OCI-LY3 (cell line): Measurements from ENCODE around the gene ZFYVE28.

ENCODE experiments used
- H2AFZ ChIP-seq: fragments of 200-600, 300-600 bp; shearing (Covaris generic); 2 replicates; pipeline ENCODE4 v1.6.0; 2014; ENCODE audit warnings: antibody characterized with exemption, low read depth, low read length
- H3K27ac ChIP-seq: fragments of 200-600, 300-600 bp; sonication (generic); 2 replicates; pipeline ENCODE4 v1.5.1; 2014; ENCODE audit warnings: mild to moderate bottlenecking, low read length, moderate library complexity, mixed read lengths
- H3K27me3 ChIP-seq: fragments of 200-600, 300-600 bp; sonication (generic); 2 replicates; pipeline ENCODE4 v1.6.1; 2014; ENCODE audit warnings: low read depth, low read length, mixed read lengths
- H3K36me3 ChIP-seq: fragments of 200-600, 300-600 bp; sonication (generic); replicated peaks from 2 replicates; pipeline ENCODE3; 2014; ENCODE audit warnings: low read depth, low read length, mixed read lengths
- H3K4me1 ChIP-seq: fragments of 300-600, 200-600 bp; sonication (generic); 2 replicates; pipeline ENCODE4 v1.6.1; 2014; ENCODE audit warnings: low read length, mixed read lengths
- H3K4me2 ChIP-seq: fragments of 200-600, 300-600 bp; sonication (generic); 2 replicates; pipeline ENCODE4 v1.6.1; 2014; ENCODE audit warnings: low read length, mixed read lengths
- H3K4me3 ChIP-seq: fragments of 300-600, 200-600 bp; sonication (generic); 2 replicates; pipeline ENCODE4 v1.5.1; 2014; ENCODE audit warnings: antibody characterized with exemption, mild to moderate bottlenecking, low read length, moderate library complexity
- H3K79me2 ChIP-seq: fragments of 300-600, 200-600 bp; shearing (Covaris generic); 2 replicates; pipeline ENCODE4 v1.6.1; 2014; ENCODE audit warnings: mild to moderate bottlenecking, low read length, mixed read lengths
- H3K9ac ChIP-seq: fragments of 300-600, 200-600 bp; shearing (Covaris generic); 2 replicates; pipeline ENCODE4 v1.6.0; 2014; ENCODE audit warnings: mild to moderate bottlenecking, low read length, moderate library complexity
- H3K9me3 ChIP-seq: fragments of 200-600, 300-600 bp; shearing (Covaris generic); 2 replicates; pipeline ENCODE4 v1.6.1; 2014; ENCODE audit warnings: low read length, mixed read lengths; ENCODE audit not compliant: insufficient read depth
- H4K20me1 ChIP-seq: fragments of 200-600, 300-600 bp; sonication (generic); 2 replicates; pipeline ENCODE4 v1.6.1; 2016; ENCODE audit warnings: low read length, mixed read lengths; ENCODE audit not compliant: insufficient read depth
- EZH2phosphoT487 ChIP-seq: fragments of 200-600 bp; shearing (Covaris generic); IDR thresholded peaks from 2 replicates; pipeline ENCODE4 v1.6.1; 2018; ENCODE audit warnings: antibody characterized with exemption, mixed run types, low read depth
- TF ChIP-seq, protein P1 (sequence below): fragments of 200-600, 300-600 bp; sonication (generic); IDR thresholded peaks from 2 replicates; pipeline ENCODE4 v1.5.1; 2014; ENCODE audit warnings: antibody characterized with exemption, low read length, low read depth

Gene ZFYVE28

DNA sequence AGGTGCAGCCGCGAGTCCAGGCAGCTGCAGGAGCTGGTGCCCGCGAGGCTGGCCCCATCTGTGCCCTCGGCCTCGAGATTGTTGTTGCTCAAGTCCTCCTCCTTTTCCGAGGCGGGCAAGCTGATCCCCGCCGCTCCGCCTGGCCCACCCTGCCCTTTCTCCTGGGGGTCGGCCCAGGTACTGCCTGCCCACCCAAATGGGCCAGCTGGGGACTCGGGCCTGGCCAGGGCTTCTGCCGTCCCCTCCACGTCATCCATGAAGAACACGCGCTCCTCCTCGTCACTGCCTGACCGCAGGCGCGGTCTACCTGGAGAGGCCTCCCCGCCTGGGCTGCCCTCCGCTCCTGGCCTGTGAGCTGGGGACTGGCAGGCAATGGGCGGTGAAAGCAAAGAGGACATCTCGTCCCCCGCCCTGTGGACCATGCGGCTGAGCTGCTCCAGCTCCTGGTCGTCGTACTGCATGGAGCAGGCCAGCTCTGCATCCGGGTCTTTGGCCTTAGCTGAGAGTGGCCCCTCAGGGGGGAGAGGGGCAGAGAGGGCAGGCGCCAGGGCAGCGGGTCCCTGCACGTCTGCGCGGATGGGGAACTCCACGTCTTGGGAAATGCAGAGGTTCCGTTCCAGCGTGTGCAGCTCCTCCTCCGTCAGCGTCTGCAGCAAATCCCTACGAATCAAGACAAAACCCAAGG is 113.4 kb downstream of the ZFYVE28 start:
- Histone ChIP-seq H3K9ac (no peak overlapping the region), H3K36me3 (no peaks in the 10 kb centered on the region), H2AFZ (no peak overlapping the region), H3K9me3 (no peaks in the 10 kb centered on the region), H3K4me1 (0 out of 2 replicates have a peak, but pooled peaks cover 4% of the 10 kb centered on the region), H3K79me2 (no peaks in the 10 kb centered on the region), H3K4me2 (no peak overlapping the region), H3K27ac (no peak overlapping the region), H3K4me3 (no peak overlapping the region), H4K20me1 (no peaks in the 10 kb centered on the region), H3K27me3 (no peaks in the 10 kb centered on the region)
- TF ChIP-seq EZH2phosphoT487 = no peak
- TF ChIP-seq, protein P1, sequence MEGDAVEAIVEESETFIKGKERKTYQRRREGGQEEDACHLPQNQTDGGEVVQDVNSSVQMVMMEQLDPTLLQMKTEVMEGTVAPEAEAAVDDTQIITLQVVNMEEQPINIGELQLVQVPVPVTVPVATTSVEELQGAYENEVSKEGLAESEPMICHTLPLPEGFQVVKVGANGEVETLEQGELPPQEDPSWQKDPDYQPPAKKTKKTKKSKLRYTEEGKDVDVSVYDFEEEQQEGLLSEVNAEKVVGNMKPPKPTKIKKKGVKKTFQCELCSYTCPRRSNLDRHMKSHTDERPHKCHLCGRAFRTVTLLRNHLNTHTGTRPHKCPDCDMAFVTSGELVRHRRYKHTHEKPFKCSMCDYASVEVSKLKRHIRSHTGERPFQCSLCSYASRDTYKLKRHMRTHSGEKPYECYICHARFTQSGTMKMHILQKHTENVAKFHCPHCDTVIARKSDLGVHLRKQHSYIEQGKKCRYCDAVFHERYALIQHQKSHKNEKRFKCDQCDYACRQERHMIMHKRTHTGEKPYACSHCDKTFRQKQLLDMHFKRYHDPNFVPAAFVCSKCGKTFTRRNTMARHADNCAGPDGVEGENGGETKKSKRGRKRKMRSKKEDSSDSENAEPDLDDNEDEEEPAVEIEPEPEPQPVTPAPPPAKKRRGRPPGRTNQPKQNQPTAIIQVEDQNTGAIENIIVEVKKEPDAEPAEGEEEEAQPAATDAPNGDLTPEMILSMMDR = no peak

DNA sequence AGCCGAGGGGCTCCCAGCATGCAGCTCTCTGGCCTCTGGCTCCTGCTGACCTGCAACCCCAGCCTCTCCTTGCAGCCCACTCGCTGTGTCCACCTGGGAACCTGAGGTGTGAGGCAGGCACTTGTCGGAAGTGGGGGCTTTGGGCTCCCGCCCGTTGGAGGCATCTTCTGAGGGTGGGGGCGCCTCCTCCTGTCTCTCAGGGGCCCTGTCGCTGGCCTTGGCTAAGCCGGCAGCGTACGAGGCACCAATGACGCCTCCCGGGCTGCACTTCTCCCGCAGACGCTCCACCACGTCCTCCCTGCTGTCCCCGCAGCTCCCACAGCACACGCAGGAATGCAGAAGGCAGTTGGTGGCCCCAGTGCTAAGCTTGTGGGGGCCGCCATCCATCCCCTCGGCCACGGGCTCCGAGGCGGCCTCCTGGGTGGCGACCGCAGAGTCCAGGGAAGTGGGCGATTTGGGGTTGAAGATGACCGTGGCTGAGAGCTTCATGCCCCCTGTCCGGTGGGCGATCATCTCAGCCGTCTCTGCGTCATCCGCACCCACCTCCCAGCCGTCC is 114.0 kb downstream of the ZFYVE28 start:
- TF ChIP-seq EZH2phosphoT487 = no peak
- TF ChIP-seq, protein P1 = no peak
- Histone ChIP-seq H3K79me2 (no peaks in the 10 kb centered on the region), H3K27ac (no peak overlapping the region), H3K4me2 (no peak overlapping the region), H3K9ac (no peak overlapping the region), H3K4me3 (no peak overlapping the region), H3K36me3 (no peaks in the 10 kb centered on the region), H3K9me3 (no peaks in the 10 kb centered on the region), H3K4me1 (0 out of 2 replicates have a peak, but pooled peaks cover 4% of the 10 kb centered on the region), H2AFZ (no peak overlapping the region), H3K27me3 (no peaks in the 10 kb centered on the region), H4K20me1 (no peaks in the 10 kb centered on the region)

DNA sequence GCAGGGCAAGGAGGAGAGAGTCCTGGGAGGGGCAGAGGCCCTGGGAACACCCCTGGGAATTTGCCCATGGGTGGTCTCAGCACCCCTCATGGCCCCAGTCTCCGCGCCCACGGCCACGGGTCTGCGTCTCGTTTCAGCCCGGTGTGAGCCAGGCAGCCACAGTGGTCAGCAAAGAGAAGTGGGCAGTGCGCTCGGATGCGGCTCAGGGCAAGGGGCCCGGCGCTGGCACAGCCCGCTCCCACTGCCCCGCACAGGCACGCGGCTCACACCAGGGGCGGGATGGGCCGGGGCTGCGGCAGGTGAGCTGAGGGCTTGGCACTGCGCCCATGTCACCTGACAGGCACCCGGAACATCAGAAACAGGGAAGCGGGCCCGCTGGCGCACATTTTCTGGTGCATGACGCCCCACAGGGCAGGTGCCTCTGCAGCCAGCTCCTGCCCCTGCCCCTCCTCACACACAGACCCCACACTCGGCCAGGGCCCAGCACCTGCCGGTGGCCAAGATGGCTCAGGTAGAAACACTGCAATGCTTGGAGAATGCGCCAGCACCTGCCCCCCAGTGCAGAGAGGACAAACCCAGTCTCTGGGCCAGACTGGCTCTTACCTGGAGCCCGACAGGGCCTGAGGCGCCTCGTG is 114.6 kb downstream of the ZFYVE28 start:
- Histone ChIP-seq H3K27ac (no peak overlapping the region), H3K79me2 (no peaks in the 10 kb centered on the region), H3K36me3 (no peaks in the 10 kb centered on the region), H3K4me2 (no peak overlapping the region), H3K27me3 (no peaks in the 10 kb centered on the region), H3K9me3 (no peaks in the 10 kb centered on the region), H3K4me3 (no peak overlapping the region), H3K9ac (no peak overlapping the region), H4K20me1 (no peaks in the 10 kb centered on the region), H3K4me1 (0 out of 2 replicates have a peak, but pooled peaks cover 4% of the 10 kb centered on the region), H2AFZ (no peak overlapping the region)
- no peak for TF ChIP-seq EZH2phosphoT487
- TF ChIP-seq, protein P1 = no peak

DNA sequence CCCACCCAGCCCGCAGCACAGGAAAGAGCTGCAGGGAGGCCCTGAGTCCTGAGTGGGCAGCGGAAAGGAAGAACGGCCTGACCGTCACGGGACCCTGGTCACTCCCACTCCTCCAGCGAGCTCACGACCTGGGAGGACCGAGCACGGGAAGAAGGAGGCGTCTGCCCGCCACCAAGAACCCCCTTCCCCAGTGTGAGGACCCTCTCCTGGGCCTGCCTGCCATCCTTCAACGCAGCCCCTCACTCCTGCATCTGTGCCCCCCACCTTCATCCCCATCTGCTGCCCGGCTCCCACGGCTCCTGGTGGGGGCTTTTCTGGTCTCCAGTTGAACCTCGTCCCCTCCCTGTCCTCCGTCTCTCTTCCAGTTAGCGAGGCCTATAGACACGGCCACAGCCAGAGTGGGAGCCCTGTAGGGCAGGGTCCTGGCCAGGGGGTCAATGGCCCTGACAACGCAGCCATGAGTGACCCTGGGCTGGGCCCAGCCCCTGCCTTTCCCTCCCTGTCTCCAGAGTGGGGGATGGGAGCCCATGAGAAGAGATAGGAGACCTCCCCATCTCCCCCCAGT is 115.2 kb downstream of the ZFYVE28 start:
- Histone ChIP-seq H3K4me2 (no peak overlapping the region), H3K27me3 (no peaks in the 10 kb centered on the region), H3K4me3 (no peak overlapping the region), H4K20me1 (no peaks in the 10 kb centered on the region), H3K36me3 (no peaks in the 10 kb centered on the region), H3K27ac (no peak overlapping the region), H2AFZ (no peak overlapping the region), H3K79me2 (no peaks in the 10 kb centered on the region), H3K4me1 (0 out of 2 replicates have a peak, but pooled peaks cover 4% of the 10 kb centered on the region), H3K9me3 (no peaks in the 10 kb centered on the region), H3K9ac (no peak overlapping the region)
- TF ChIP-seq EZH2phosphoT487 = no peak
- TF ChIP-seq, protein P1 = no peak
